GM19324 (cell line): ENCODE measurements around the gene HS6ST3.

Experiments
- ATAC-seq: cut with Tn5 transposase; IDR thresholded peaks from one replicate; pipeline ENCODE4 v1.9.1; 2021; ENCODE audit warnings: mild to moderate bottlenecking, moderate library complexity; ENCODE audit not compliant: unreplicated experiment, low FRiP score

The HS6ST3 gene

GRCh38 chr13:96294930-96295881 lies 205.3 kb downstream of the HS6ST3 start:
- ATAC-seq: no peak

- ATAC-seq: no peak
Observed at GRCh38 chr13:96297360-96297759, 207.5 kb downstream of the HS6ST3 start.

- no peak for ATAC-seq
Observed at GRCh38 chr13:96299235-96299634, 209.3 kb downstream of the HS6ST3 start.

- no peak for ATAC-seq
Observed at GRCh38 chr13:96308568-96308967, 218.7 kb downstream of the HS6ST3 start.

- ATAC-seq: no peak
Observed at GRCh38 chr13:96314974-96315373, 225.1 kb downstream of the HS6ST3 start.

- no peak for ATAC-seq
Observed at GRCh38 chr13:96338030-96338429, 248.1 kb downstream of the HS6ST3 start.

- no peak for ATAC-seq
Observed at GRCh38 chr13:96342286-96342685, 252.4 kb downstream of the HS6ST3 start.

GRCh38 chr13:96342852-96343465 lies 253.1 kb downstream of the HS6ST3 start:
- no peak for ATAC-seq

GRCh38 chr13:96346921-96347320 lies 257.0 kb downstream of the HS6ST3 start:
- ATAC-seq: no peak

GRCh38 chr13:96373597-96373996 lies 283.7 kb downstream of the HS6ST3 start:
- no peak for ATAC-seq

- ATAC-seq: no peak
Observed at GRCh38 chr13:96377835-96378234, 287.9 kb downstream of the HS6ST3 start.

- no peak for ATAC-seq
Observed at GRCh38 chr13:96379967-96380366, 290.1 kb downstream of the HS6ST3 start.

GRCh38 chr13:96381681-96382080 lies 291.8 kb downstream of the HS6ST3 start:
- no peak for ATAC-seq

GRCh38 chr13:96388598-96388997 lies 298.7 kb downstream of the HS6ST3 start:
- no peak for ATAC-seq

- no peak for ATAC-seq
Observed at GRCh38 chr13:96391606-96392005, 301.7 kb downstream of the HS6ST3 start.

- ATAC-seq: no peak
Observed at GRCh38 chr13:96397807-96398206, 307.9 kb downstream of the HS6ST3 start.

- no peak for ATAC-seq
Observed at GRCh38 chr13:96398486-96398885, 308.6 kb downstream of the HS6ST3 start.

- no peak for ATAC-seq
Observed at GRCh38 chr13:96403241-96403640, 313.3 kb downstream of the HS6ST3 start.

- no peak for ATAC-seq
Observed at GRCh38 chr13:96403651-96404050, 313.7 kb downstream of the HS6ST3 start.

GRCh38 chr13:96415831-96416385 lies 326.0 kb downstream of the HS6ST3 start:
- ATAC-seq: no peak

- peak; percentile 54 for ATAC-seq
Observed at GRCh38 chr13:96417939-96418685, 328.2 kb downstream of the HS6ST3 start.
